GM23338 (cell line): Measurements from ENCODE around the gene MYOZ1. TPM values are rescaled to one million over a fixed set of nuclear protein-coding genes. Genes with fewer than 3 reads are reported as not detected.

Experiments
- ATAC-seq: fragments of 200-7000 bp; cut with Tn5 transposase; 3 replicates; pipeline ENCODE4 v1.9.1; 2020
- DNase-seq: peaks from one replicate; pipeline ENCODE4 v3.0.0-alpha.2; 2015; ENCODE audit warnings: low spot score
- H2AFZ ChIP-seq: fragments of 200-600 bp; sonication (generic); 2 replicates; pipeline ENCODE4 v1.8.0; 2016; ENCODE audit warnings: antibody characterized with exemption, mild to moderate bottlenecking, moderate library complexity
- H3F3A ChIP-seq: fragments of 200-600 bp; sonication (generic); replicated peaks from 2 replicates; pipeline ENCODE4 v1.8.0; 2017; ENCODE audit warnings: antibody characterized with exemption, mixed run types, low read depth
- H3K27ac ChIP-seq: fragments of 200-600 bp; sonication (generic); 2 replicates; pipeline ENCODE4 v1.6.1; 2016; ENCODE audit warnings: low read depth
- H3K27me3 ChIP-seq: fragments of 200-600 bp; sonication (generic); 2 replicates; pipeline ENCODE4 v1.8.0; 2016; ENCODE audit warnings: mild to moderate bottlenecking, mixed run types, moderate library complexity; ENCODE audit not compliant: insufficient read depth
- H3K36me3 ChIP-seq: fragments of 200-600 bp; sonication (generic); 2 replicates; pipeline ENCODE4 v1.8.0; 2016; ENCODE audit warnings: mild to moderate bottlenecking; ENCODE audit not compliant: insufficient read depth
- H3K4me1 ChIP-seq: fragments of 200-600 bp; sonication (generic); 2 replicates; pipeline ENCODE4 v1.8.0; 2016; ENCODE audit warnings: mild to moderate bottlenecking, moderate library complexity; ENCODE audit not compliant: insufficient read depth
- H3K4me2 ChIP-seq: fragments of 200-600 bp; sonication (generic); 2 replicates; pipeline ENCODE4 v1.7.1; 2017; ENCODE audit warnings: mixed run types
- H3K4me3 ChIP-seq: fragments of 200-600 bp; sonication (generic); 2 replicates; pipeline ENCODE4 v1.6.1; 2016; ENCODE audit warnings: mixed run types
- H3K79me2 ChIP-seq: fragments of 200-600 bp; sonication (generic); replicated peaks from 2 replicates; pipeline ENCODE4 v1.8.0; 2017; ENCODE audit warnings: mild to moderate bottlenecking; ENCODE audit not compliant: insufficient read depth
- H3K9me2 ChIP-seq: fragments of 200-600 bp; sonication (generic); 2 replicates; pipeline ENCODE4 v1.8.0; 2017; ENCODE audit not compliant: insufficient read depth
- H4K20me1 ChIP-seq: fragments of 200-600 bp; sonication (generic); replicated peaks from 2 replicates; pipeline ENCODE4 v1.8.0; 2017; ENCODE audit warnings: mild to moderate bottlenecking; ENCODE audit not compliant: insufficient read depth
- H3K27ac Mint-ChIP-seq: 2 replicates; pipeline ENCODE4 v1.8.0; 2020; ENCODE audit warnings: inconsistent platforms, mild to moderate bottlenecking, moderate library complexity, mixed read lengths
- H3K27me3 Mint-ChIP-seq: 3 replicates; pipeline ENCODE4 v1.8.0; 2022; ENCODE audit warnings: low read depth, mild to moderate bottlenecking, moderate library complexity, mixed read lengths, inconsistent platforms; ENCODE audit not compliant: insufficient read depth, poor library complexity
- H3K36me3 Mint-ChIP-seq: 3 replicates; pipeline ENCODE4 v1.8.0; 2021; ENCODE audit warnings: low read depth, mild to moderate bottlenecking, inconsistent platforms, moderate library complexity, mixed read lengths
- H3K4me1 Mint-ChIP-seq: 3 replicates; pipeline ENCODE4 v1.8.0; 2020; ENCODE audit warnings: mild to moderate bottlenecking, inconsistent platforms, mixed read lengths
- H3K4me3 Mint-ChIP-seq: 3 replicates; pipeline ENCODE4 v1.8.0; 2021; ENCODE audit warnings: moderate library complexity, mild to moderate bottlenecking, inconsistent platforms, mixed read lengths
- H3K9me3 Mint-ChIP-seq: 3 replicates; pipeline ENCODE4 v1.8.0; 2020; ENCODE audit warnings: moderate library complexity, mild to moderate bottlenecking, inconsistent platforms, mixed read lengths
- EZH2 ChIP-seq: fragments of 200-600 bp; sonication (generic); IDR thresholded peaks from one replicate; pipeline ENCODE4 v1.8.0; 2017; ENCODE audit warnings: antibody characterized with exemption, mild to moderate bottlenecking, low read depth; ENCODE audit not compliant: unreplicated experiment
- EZH2phosphoT487 ChIP-seq: fragments of 200-600 bp; sonication (generic); IDR thresholded peaks from one replicate; pipeline ENCODE4 v1.8.1; 2018; ENCODE audit warnings: antibody characterized with exemption; ENCODE audit not compliant: unreplicated experiment
- POLR2AphosphoS5 ChIP-seq: IDR thresholded peaks from 2 replicates; pipeline ENCODE4 v1.6.1; 2016; ENCODE audit warnings: antibody characterized with exemption, low read depth
- STAT1 ChIP-seq: IDR thresholded peaks from one replicate; pipeline ENCODE4 v1.6.1; 2016; ENCODE audit warnings: antibody characterized with exemption; ENCODE audit not compliant: unreplicated experiment
- polyA plus RNA-seq: library from polyadenylated mRNA; unstranded; fragments of >200 nt; fragmentation: Nextera tagmentation; extraction: Ambion mirVana; gene quantifications from 2 replicates; pipeline ENCODE4 v1.2.1, GENCODE V29; 2016
- total RNA-seq: library from RNA; depleted of rRNA; stranded (reverse); fragments of >200 nt; shearing (Covaris generic); gene quantifications from 2 replicates; pipeline ENCODE4 v1.2.3, GENCODE V29; 2014
- TF ChIP-seq, protein P1 (sequence below): fragments of 250-450 bp; sonication (Bioruptor Pico); IDR thresholded peaks from 2 replicates; pipeline ENCODE4 v1.5.0; 2020; ENCODE audit warnings: mild to moderate bottlenecking, moderate library complexity
- TF ChIP-seq, protein P2 (sequence below): IDR thresholded peaks from one replicate; pipeline ENCODE4 v1.6.1; 2018; ENCODE audit warnings: antibody characterized with exemption; ENCODE audit not compliant: unreplicated experiment
- TF ChIP-seq, protein P3 (sequence below), 2 experiments: fragments of 200-600 bp in 1 of 2; sonication (generic) in 1 of 2; conservative IDR thresholded peaks; 2 replicates each; pipeline versions ENCODE4 v1.5.1 to v1.6.1; 2016 to 2017; ENCODE audit warnings: antibody characterized with exemption in 2 of 2, low read depth in 2 of 2, mild to moderate bottlenecking in 2 of 2, moderate library complexity in 1 of 2
- TF ChIP-seq, protein P4 (sequence below): IDR thresholded peaks from 2 replicates; pipeline ENCODE4 v1.6.1; 2016; ENCODE audit warnings: antibody characterized with exemption

The MYOZ1 gene
- total and polyA plus RNA-seq, 2 experiments from 2014 or later = 2.4 to 2.7 TPM

GRCh38 chr10:73629165-73629564 lies 12.1 kb downstream of the MYOZ1 start (continued):
- TF ChIP-seq, protein P1, sequence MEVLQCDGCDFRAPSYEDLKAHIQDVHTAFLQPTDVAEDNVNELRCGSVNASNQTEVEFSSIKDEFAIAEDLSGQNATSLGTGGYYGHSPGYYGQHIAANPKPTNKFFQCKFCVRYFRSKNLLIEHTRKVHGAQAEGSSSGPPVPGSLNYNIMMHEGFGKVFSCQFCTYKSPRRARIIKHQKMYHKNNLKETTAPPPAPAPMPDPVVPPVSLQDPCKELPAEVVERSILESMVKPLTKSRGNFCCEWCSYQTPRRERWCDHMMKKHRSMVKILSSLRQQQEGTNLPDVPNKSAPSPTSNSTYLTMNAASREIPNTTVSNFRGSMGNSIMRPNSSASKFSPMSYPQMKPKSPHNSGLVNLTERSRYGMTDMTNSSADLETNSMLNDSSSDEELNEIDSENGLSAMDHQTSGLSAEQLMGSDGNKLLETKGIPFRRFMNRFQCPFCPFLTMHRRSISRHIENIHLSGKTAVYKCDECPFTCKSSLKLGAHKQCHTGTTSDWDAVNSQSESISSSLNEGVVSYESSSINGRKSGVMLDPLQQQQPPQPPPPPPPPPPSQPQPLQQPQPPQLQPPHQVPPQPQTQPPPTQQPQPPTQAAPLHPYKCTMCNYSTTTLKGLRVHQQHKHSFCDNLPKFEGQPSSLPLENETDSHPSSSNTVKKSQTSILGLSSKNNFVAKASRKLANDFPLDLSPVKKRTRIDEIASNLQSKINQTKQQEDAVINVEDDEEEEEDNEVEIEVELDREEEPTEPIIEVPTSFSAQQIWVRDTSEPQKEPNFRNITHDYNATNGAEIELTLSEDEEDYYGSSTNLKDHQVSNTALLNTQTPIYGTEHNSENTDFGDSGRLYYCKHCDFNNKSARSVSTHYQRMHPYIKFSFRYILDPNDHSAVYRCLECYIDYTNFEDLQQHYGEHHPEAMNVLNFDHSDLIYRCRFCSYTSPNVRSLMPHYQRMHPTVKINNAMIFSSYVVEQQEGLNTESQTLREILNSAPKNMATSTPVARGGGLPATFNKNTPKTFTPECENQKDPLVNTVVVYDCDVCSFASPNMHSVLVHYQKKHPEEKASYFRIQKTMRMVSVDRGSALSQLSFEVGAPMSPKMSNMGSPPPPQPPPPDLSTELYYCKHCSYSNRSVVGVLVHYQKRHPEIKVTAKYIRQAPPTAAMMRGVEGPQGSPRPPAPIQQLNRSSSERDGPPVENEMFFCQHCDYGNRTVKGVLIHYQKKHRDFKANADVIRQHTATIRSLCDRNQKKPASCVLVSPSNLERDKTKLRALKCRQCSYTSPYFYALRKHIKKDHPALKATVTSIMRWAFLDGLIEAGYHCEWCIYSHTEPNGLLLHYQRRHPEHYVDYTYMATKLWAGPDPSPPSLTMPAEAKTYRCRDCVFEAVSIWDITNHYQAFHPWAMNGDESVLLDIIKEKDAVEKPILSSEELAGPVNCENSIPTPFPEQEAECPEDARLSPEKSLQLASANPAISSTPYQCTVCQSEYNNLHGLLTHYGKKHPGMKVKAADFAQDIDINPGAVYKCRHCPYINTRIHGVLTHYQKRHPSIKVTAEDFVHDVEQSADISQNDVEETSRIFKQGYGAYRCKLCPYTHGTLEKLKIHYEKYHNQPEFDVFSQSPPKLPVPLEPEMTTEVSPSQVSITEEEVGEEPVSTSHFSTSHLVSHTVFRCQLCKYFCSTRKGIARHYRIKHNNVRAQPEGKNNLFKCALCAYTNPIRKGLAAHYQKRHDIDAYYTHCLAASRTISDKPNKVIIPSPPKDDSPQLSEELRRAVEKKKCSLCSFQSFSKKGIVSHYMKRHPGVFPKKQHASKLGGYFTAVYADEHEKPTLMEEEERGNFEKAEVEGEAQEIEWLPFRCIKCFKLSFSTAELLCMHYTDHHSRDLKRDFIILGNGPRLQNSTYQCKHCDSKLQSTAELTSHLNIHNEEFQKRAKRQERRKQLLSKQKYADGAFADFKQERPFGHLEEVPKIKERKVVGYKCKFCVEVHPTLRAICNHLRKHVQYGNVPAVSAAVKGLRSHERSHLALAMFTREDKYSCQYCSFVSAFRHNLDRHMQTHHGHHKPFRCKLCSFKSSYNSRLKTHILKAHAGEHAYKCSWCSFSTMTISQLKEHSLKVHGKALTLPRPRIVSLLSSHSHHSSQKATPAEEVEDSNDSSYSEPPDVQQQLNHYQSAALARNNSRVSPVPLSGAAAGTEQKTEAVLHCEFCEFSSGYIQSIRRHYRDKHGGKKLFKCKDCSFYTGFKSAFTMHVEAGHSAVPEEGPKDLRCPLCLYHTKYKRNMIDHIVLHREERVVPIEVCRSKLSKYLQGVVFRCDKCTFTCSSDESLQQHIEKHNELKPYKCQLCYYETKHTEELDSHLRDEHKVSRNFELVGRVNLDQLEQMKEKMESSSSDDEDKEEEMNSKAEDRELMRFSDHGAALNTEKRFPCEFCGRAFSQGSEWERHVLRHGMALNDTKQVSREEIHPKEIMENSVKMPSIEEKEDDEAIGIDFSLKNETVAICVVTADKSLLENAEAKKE (CRISPR knock-in tag) = no peak
- TF ChIP-seq, protein P2, sequence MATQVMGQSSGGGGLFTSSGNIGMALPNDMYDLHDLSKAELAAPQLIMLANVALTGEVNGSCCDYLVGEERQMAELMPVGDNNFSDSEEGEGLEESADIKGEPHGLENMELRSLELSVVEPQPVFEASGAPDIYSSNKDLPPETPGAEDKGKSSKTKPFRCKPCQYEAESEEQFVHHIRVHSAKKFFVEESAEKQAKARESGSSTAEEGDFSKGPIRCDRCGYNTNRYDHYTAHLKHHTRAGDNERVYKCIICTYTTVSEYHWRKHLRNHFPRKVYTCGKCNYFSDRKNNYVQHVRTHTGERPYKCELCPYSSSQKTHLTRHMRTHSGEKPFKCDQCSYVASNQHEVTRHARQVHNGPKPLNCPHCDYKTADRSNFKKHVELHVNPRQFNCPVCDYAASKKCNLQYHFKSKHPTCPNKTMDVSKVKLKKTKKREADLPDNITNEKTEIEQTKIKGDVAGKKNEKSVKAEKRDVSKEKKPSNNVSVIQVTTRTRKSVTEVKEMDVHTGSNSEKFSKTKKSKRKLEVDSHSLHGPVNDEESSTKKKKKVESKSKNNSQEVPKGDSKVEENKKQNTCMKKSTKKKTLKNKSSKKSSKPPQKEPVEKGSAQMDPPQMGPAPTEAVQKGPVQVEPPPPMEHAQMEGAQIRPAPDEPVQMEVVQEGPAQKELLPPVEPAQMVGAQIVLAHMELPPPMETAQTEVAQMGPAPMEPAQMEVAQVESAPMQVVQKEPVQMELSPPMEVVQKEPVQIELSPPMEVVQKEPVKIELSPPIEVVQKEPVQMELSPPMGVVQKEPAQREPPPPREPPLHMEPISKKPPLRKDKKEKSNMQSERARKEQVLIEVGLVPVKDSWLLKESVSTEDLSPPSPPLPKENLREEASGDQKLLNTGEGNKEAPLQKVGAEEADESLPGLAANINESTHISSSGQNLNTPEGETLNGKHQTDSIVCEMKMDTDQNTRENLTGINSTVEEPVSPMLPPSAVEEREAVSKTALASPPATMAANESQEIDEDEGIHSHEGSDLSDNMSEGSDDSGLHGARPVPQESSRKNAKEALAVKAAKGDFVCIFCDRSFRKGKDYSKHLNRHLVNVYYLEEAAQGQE = no peak
- no peak for TF ChIP-seq STAT1

- Mint-ChIP-seq H3K27ac (no peak overlapping the region), H3K9me3 (no peaks in the 10 kb centered on the region), H3K36me3 (no peaks in the 10 kb centered on the region), H3K4me3 (no peak overlapping the region), H3K4me1 (peaks cover 8% of the 10 kb centered on the region; the same call in 1 of the 3 replicates), H3K27me3 (peaks cover 8% of the 10 kb centered on the region)
- TF ChIP-seq POLR2AphosphoS5 = no peak
- TF ChIP-seq, protein P3, sequence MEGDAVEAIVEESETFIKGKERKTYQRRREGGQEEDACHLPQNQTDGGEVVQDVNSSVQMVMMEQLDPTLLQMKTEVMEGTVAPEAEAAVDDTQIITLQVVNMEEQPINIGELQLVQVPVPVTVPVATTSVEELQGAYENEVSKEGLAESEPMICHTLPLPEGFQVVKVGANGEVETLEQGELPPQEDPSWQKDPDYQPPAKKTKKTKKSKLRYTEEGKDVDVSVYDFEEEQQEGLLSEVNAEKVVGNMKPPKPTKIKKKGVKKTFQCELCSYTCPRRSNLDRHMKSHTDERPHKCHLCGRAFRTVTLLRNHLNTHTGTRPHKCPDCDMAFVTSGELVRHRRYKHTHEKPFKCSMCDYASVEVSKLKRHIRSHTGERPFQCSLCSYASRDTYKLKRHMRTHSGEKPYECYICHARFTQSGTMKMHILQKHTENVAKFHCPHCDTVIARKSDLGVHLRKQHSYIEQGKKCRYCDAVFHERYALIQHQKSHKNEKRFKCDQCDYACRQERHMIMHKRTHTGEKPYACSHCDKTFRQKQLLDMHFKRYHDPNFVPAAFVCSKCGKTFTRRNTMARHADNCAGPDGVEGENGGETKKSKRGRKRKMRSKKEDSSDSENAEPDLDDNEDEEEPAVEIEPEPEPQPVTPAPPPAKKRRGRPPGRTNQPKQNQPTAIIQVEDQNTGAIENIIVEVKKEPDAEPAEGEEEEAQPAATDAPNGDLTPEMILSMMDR (conservative IDR thresholded peaks at IDR 0.05; ENCODE audit: low read depth in 2 of 2) = no peak
- TF ChIP-seq EZH2 = no peak
- TF ChIP-seq, protein P4, sequence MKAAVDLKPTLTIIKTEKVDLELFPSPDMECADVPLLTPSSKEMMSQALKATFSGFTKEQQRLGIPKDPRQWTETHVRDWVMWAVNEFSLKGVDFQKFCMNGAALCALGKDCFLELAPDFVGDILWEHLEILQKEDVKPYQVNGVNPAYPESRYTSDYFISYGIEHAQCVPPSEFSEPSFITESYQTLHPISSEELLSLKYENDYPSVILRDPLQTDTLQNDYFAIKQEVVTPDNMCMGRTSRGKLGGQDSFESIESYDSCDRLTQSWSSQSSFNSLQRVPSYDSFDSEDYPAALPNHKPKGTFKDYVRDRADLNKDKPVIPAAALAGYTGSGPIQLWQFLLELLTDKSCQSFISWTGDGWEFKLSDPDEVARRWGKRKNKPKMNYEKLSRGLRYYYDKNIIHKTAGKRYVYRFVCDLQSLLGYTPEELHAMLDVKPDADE = no peak
- TF ChIP-seq, protein P2 = no peak
- no peak for TF ChIP-seq EZH2phosphoT487
- no peak for TF ChIP-seq STAT1
- Histone ChIP-seq H3K4me3 (no peak overlapping the region), H3K4me2 (no peak overlapping the region), H3K27ac (peak overlapping the region; percentile 42; the same call in 1 of the 2 replicates), H3F3A (peaks cover 11% of the 10 kb centered on the region; the same call in 1 of the 2 replicates), H3K9me2 (no peaks in the 10 kb centered on the region), H4K20me1 (no peaks in the 10 kb centered on the region), H3K36me3 (no peaks in the 10 kb centered on the region), H2AFZ (no peak overlapping the region), H3K79me2 (peaks cover 26% of the 10 kb centered on the region), H3K27me3 (no peaks in the 10 kb centered on the region), H3K4me1 (no peaks in the 10 kb centered on the region)
- DNase-seq = no peak
- ATAC-seq = no peak
Measured at GRCh38 chr10:73628405-73628804, 12.9 kb downstream of the MYOZ1 start.
